OCI-LY3 (cell line): ENCODE measurements around the gene ATP5MG.

Experiments used
- H2AFZ ChIP-seq: fragments of 200-600, 300-600 bp; shearing (Covaris generic); 2 replicates; pipeline ENCODE4 v1.6.0; 2014; ENCODE audit warnings: antibody characterized with exemption, low read depth, low read length
- H3K27ac ChIP-seq: fragments of 200-600, 300-600 bp; sonication (generic); 2 replicates; pipeline ENCODE4 v1.5.1; 2014; ENCODE audit warnings: mild to moderate bottlenecking, low read length, moderate library complexity, mixed read lengths
- H3K27me3 ChIP-seq: fragments of 200-600, 300-600 bp; sonication (generic); 2 replicates; pipeline ENCODE4 v1.6.1; 2014; ENCODE audit warnings: low read depth, low read length, mixed read lengths
- H3K36me3 ChIP-seq: fragments of 200-600, 300-600 bp; sonication (generic); replicated peaks from 2 replicates; pipeline ENCODE3; 2014; ENCODE audit warnings: low read depth, low read length, mixed read lengths
- H3K4me1 ChIP-seq: fragments of 300-600, 200-600 bp; sonication (generic); 2 replicates; pipeline ENCODE4 v1.6.1; 2014; ENCODE audit warnings: low read length, mixed read lengths
- H3K4me2 ChIP-seq: fragments of 200-600, 300-600 bp; sonication (generic); 2 replicates; pipeline ENCODE4 v1.6.1; 2014; ENCODE audit warnings: low read length, mixed read lengths
- H3K4me3 ChIP-seq: fragments of 300-600, 200-600 bp; sonication (generic); 2 replicates; pipeline ENCODE4 v1.5.1; 2014; ENCODE audit warnings: antibody characterized with exemption, mild to moderate bottlenecking, low read length, moderate library complexity
- H3K79me2 ChIP-seq: fragments of 300-600, 200-600 bp; shearing (Covaris generic); 2 replicates; pipeline ENCODE4 v1.6.1; 2014; ENCODE audit warnings: mild to moderate bottlenecking, low read length, mixed read lengths
- H3K9ac ChIP-seq: fragments of 300-600, 200-600 bp; shearing (Covaris generic); 2 replicates; pipeline ENCODE4 v1.6.0; 2014; ENCODE audit warnings: mild to moderate bottlenecking, low read length, moderate library complexity
- H3K9me3 ChIP-seq: fragments of 200-600, 300-600 bp; shearing (Covaris generic); 2 replicates; pipeline ENCODE4 v1.6.1; 2014; ENCODE audit warnings: low read length, mixed read lengths; ENCODE audit not compliant: insufficient read depth
- H4K20me1 ChIP-seq: fragments of 200-600, 300-600 bp; sonication (generic); 2 replicates; pipeline ENCODE4 v1.6.1; 2016; ENCODE audit warnings: low read length, mixed read lengths; ENCODE audit not compliant: insufficient read depth
- CTCF ChIP-seq: fragments of 200-600, 300-600 bp; sonication (generic); IDR thresholded peaks from 2 replicates; pipeline ENCODE4 v1.5.1; 2014; ENCODE audit warnings: antibody characterized with exemption, low read length, low read depth
- EZH2phosphoT487 ChIP-seq: fragments of 200-600 bp; shearing (Covaris generic); IDR thresholded peaks from 2 replicates; pipeline ENCODE4 v1.6.1; 2018; ENCODE audit warnings: antibody characterized with exemption, mixed run types, low read depth

The ATP5MG gene

GRCh38 chr11:118380571-118380970 is 20.8 kb upstream of the ATP5MG start:
- Histone ChIP-seq H3K4me3 (no peak overlapping the region), H3K79me2 (no peaks in the 10 kb centered on the region), H4K20me1 (no peaks in the 10 kb centered on the region), H3K4me2 (no peak overlapping the region), H3K36me3 (peaks cover 58% of the 10 kb centered on the region), H3K9me3 (no peaks in the 10 kb centered on the region), H3K4me1 (peaks cover 2% of the 10 kb centered on the region; the same call in 1 of the 2 replicates), H3K27ac (no peak overlapping the region), H3K27me3 (no peaks in the 10 kb centered on the region), H2AFZ (no peak overlapping the region), H3K9ac (no peak overlapping the region)
- TF ChIP-seq EZH2phosphoT487, result no peak
- no peak for TF ChIP-seq CTCF

- H3K27ac ChIP-seq, result no peak overlapping the region
- TF ChIP-seq CTCF, result no peak
- no peaks in the 10 kb centered on the region for H4K20me1 ChIP-seq
Measured at GRCh38 chr11:118382954-118383353, 18.5 kb upstream of the ATP5MG start.

GRCh38 chr11:118383657-118384056 is 17.7 kb upstream of the ATP5MG start:
- Histone ChIP-seq H3K4me1 (peaks cover 6% of the 10 kb centered on the region; the same call in 1 of the 2 replicates), H3K4me2 (no peak overlapping the region), H3K36me3 (peaks cover 64% of the 10 kb centered on the region), H3K9ac (no peak overlapping the region), H4K20me1 (no peaks in the 10 kb centered on the region), H3K79me2 (no peaks in the 10 kb centered on the region), H3K9me3 (no peaks in the 10 kb centered on the region), H2AFZ (no peak overlapping the region), H3K4me3 (no peak overlapping the region), H3K27me3 (no peaks in the 10 kb centered on the region), H3K27ac (no peak overlapping the region)
- TF ChIP-seq EZH2phosphoT487 (no peak), CTCF (no peak)

More at GRCh38 chr11:118382954-118383353, 18.5 kb upstream of the ATP5MG start:
- Histone ChIP-seq H3K36me3 (peaks cover 69% of the 10 kb centered on the region), H3K9ac (no peak overlapping the region), H3K4me1 (peaks cover 6% of the 10 kb centered on the region; the same call in 1 of the 2 replicates), H3K27me3 (no peaks in the 10 kb centered on the region), H2AFZ (no peak overlapping the region), H3K79me2 (no peaks in the 10 kb centered on the region), H3K4me2 (no peak overlapping the region), H3K4me3 (no peak overlapping the region), H3K9me3 (no peaks in the 10 kb centered on the region)

- H3K27me3 ChIP-seq, result no peaks in the 10 kb centered on the region
- H3K4me2 ChIP-seq, result no peak overlapping the region
- no peak overlapping the region for H3K27ac ChIP-seq
- no peak overlapping the region for H3K4me3 ChIP-seq
- H3K4me1 ChIP-seq, result peaks cover 5% of the 10 kb centered on the region
- H4K20me1 ChIP-seq, result no peaks in the 10 kb centered on the region
- TF ChIP-seq CTCF, result no peak
- TF ChIP-seq EZH2phosphoT487, result no peak
- no peak overlapping the region for H3K9ac ChIP-seq
- no peaks in the 10 kb centered on the region for H3K9me3 ChIP-seq
- peaks cover 5% of the 10 kb centered on the region for H3K79me2 ChIP-seq
- H2AFZ ChIP-seq, result no peak overlapping the region
- H3K36me3 ChIP-seq, result peaks cover 17% of the 10 kb centered on the region
Measured at GRCh38 chr11:118396097-118396501, 5.3 kb upstream of the ATP5MG start.
